Kidney (tissue), 14 donors: ENCODE measurements around the gene WDR41. TPM values are rescaled to one million over a fixed set of nuclear protein-coding genes. Genes with fewer than 3 reads are reported as not detected.
"Not testable (repeated sequence)": the region's sequence is repeated elsewhere in the genome, so short reads cannot be mapped to it uniquely, and the experiment has no call there.

Source experiments
- DNase-seq, 5 donors: peaks; one replicate each; pipeline ENCODE4 v3.0.0-alpha.2; 2013 to 2020
- FAIRE-seq: peaks from 2 replicates; lab custom pipeline; 2012; peaks lifted over from hg19 to GRCh38; lab: Jason Lieb, UNC
- H3K27ac ChIP-seq, 2 donors: one replicate each; pipeline ENCODE4 v1.7.0; 2013; ENCODE audit warnings: low read depth in 2 of 2, low read length in 2 of 2, inconsistent platforms in 1 of 2
- H3K27me3 ChIP-seq: one replicate; pipeline ENCODE4 v1.7.1; 2013; ENCODE audit warnings: low read length, inconsistent platforms; ENCODE audit not compliant: control insufficient read depth, insufficient read depth
- H3K36me3 ChIP-seq, 3 donors: one replicate each; pipeline versions ENCODE4 v1.7.0 to v1.7.1; 2013; ENCODE audit warnings: low read length in 3 of 3, control low read depth in 1 of 3, inconsistent platforms in 1 of 3; ENCODE audit not compliant: insufficient read depth in 3 of 3, control insufficient read depth in 2 of 3
- H3K4me1 ChIP-seq, 3 donors: one replicate each; pipeline versions ENCODE4 v1.7.0 to v1.7.1; 2013; ENCODE audit warnings: low read length in 3 of 3, inconsistent platforms in 1 of 3, low read depth in 1 of 3; ENCODE audit not compliant: control insufficient read depth in 2 of 3, insufficient read depth in 2 of 3
- H3K4me3 ChIP-seq, 3 donors: one replicate each; pipeline versions ENCODE4 v1.7.0 to v1.8.1; 2013; ENCODE audit warnings: low read length in 3 of 3, control low read depth in 1 of 3, inconsistent platforms in 1 of 3
- H3K9ac ChIP-seq, 3 donors: one replicate each; pipeline versions ENCODE4 v1.7.0 to v1.7.1; 2013; ENCODE audit warnings: low read length in 3 of 3, control low read depth in 1 of 3, inconsistent platforms in 1 of 3
- H3K9me3 ChIP-seq, 3 donors: one replicate each; pipeline versions ENCODE4 v1.7.0 to v1.7.1; 2013; ENCODE audit warnings: low read length in 3 of 3, control low read depth in 1 of 3, inconsistent platforms in 1 of 3; ENCODE audit not compliant: control insufficient read depth in 2 of 3, insufficient read depth in 1 of 3
- intact Hi-C: fragments of 100-400 bp; cut with DNase I; formaldehyde crosslinking; loops from one replicate; pipeline ENCODE4 v1.11.1; 2022
- polyA plus RNA-seq: library from polyadenylated mRNA; stranded (reverse); fragments of 350-450 nt; fragmentation: Illumina TruSeq; extraction: RNeasy Lipid Tissue Mini Kit (QIAGEN cat#74804); gene quantifications from one replicate; pipeline ENCODE4 v1.2.3, GENCODE V29; 2014; ENCODE audit warnings: low read depth, low replicate concordance; ENCODE audit not compliant: insufficient read depth
- total RNA-seq: library from RNA; stranded (reverse); fragmentation: NEBNext Ultra II Directional; extraction: Animal tissue kit (Norgen Biotek cat#: 25700); gene quantifications from one replicate; pipeline ENCODE4 v1.2.1, GENCODE V29; 2021
- TF ChIP-seq, protein P1 (sequence below): IDR thresholded peaks from 3 replicates; pipeline ENCODE4 v1.5.1; 2012; ENCODE audit warnings: mild to moderate bottlenecking, moderate library complexity, borderline replicate concordance; ENCODE audit not compliant: insufficient read depth; ENCODE audit errors: extremely low read depth
- donor health status: control.
- donor health status: control.
- donor health status: control.
- donor health status: control.
- donor health status: control.
- donor health status: DM: yes; HTN: yes; CAD: no.
- donor health status: Normal renal cell carcinoma (clear cell type).

WDR41 gene
- total and polyA plus RNA-seq, 2 donors from 2014 or later, result 16.0 to 45.2 TPM

- no peaks in the 10 kb centered on the region for H3K9me3 ChIP-seq
- H3K9ac ChIP-seq, result no peak overlapping the region
- H3K27me3 ChIP-seq, result no peaks in the 10 kb centered on the region
- FAIRE-seq (no peak), DNase-seq (peak in 2 of 5 donors; percentile 13 to 16)
- H3K36me3 ChIP-seq, result no peaks in the 10 kb centered on the region
- no peak overlapping the region for H3K4me3 ChIP-seq
- H3K27ac ChIP-seq, result no peak overlapping the region
- intact Hi-C loops, result no loop called here
- H3K4me1 ChIP-seq, result no peaks in the 10 kb centered on the region
- TF ChIP-seq, protein P1, sequence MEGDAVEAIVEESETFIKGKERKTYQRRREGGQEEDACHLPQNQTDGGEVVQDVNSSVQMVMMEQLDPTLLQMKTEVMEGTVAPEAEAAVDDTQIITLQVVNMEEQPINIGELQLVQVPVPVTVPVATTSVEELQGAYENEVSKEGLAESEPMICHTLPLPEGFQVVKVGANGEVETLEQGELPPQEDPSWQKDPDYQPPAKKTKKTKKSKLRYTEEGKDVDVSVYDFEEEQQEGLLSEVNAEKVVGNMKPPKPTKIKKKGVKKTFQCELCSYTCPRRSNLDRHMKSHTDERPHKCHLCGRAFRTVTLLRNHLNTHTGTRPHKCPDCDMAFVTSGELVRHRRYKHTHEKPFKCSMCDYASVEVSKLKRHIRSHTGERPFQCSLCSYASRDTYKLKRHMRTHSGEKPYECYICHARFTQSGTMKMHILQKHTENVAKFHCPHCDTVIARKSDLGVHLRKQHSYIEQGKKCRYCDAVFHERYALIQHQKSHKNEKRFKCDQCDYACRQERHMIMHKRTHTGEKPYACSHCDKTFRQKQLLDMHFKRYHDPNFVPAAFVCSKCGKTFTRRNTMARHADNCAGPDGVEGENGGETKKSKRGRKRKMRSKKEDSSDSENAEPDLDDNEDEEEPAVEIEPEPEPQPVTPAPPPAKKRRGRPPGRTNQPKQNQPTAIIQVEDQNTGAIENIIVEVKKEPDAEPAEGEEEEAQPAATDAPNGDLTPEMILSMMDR, result no peak
These were observed 26.2 kb upstream of the WDR41 start for GRCh38 chr5:77518304-77518703.

- Histone ChIP-seq H3K27me3 (no peaks in the 10 kb centered on the region), H3K9ac (no peak overlapping the region), H3K4me3 (no peak overlapping the region), H3K9me3 (no peaks in the 10 kb centered on the region), H3K4me1 (no peaks in the 10 kb centered on the region), H3K27ac (no peak overlapping the region), H3K36me3 (no peaks in the 10 kb centered on the region)
- no peak for FAIRE-seq
- no peak for DNase-seq
- intact Hi-C loops, result no loop called here
- TF ChIP-seq, protein P1, result no peak
These were observed 22.3 kb upstream of the WDR41 start for GRCh38 chr5:77514457-77514856.

GRCh38 chr5:77513321-77513720 is 21.2 kb upstream of the WDR41 start:
- no peak for DNase-seq
- no peak overlapping the region for H3K4me3 ChIP-seq
- no peak overlapping the region for H3K27ac ChIP-seq
- H3K27me3 ChIP-seq, result no peaks in the 10 kb centered on the region
- TF ChIP-seq, protein P1, result no peak
- no peaks in the 10 kb centered on the region for H3K4me1 ChIP-seq
- H3K36me3 ChIP-seq, result no peaks in the 10 kb centered on the region
- H3K9me3 ChIP-seq, result no peaks in the 10 kb centered on the region
- H3K9ac ChIP-seq, result no peak overlapping the region
- intact Hi-C loops, result no loop called here
- no peak for FAIRE-seq

- H3K36me3 ChIP-seq, H3K9me3 ChIP-seq, intact Hi-C loops, H3K4me1 ChIP-seq, H3K27ac ChIP-seq, FAIRE-seq, H3K9ac ChIP-seq, H3K27me3 ChIP-seq, H3K4me3 ChIP-seq: not testable (repeated sequence)
- peak in 1 of 5 donors; percentile 51 for DNase-seq
These were observed 9.0 kb upstream of the WDR41 start for GRCh38 chr5:77501132-77501531.
